ENCODE data around the gene SRD5A1.

- TF ChIP-seq EZH2 (optimal IDR thresholded peaks at IDR 0.05; ENCODE audit: low read depth, low read length) (no peak), CTCF (IDR thresholded peaks at IDR 0.05; ENCODE audit: low read length) (no peak), EZH2phosphoT487 (IDR thresholded peaks at IDR 0.05; ENCODE audit: low read length) (no peak)
These were observed 42.7 kb upstream of the SRD5A1 start for GRCh38 chr5:6590581-6590980.

Data from MM.1S (cell line).